GM21825 (cell line): ENCODE results near the gene TNS3.

Source experiments
- ATAC-seq: cut with Tn5 transposase; IDR thresholded peaks from one replicate; pipeline ENCODE4 v1.9.1; 2021; ENCODE audit warnings: mild to moderate bottlenecking, moderate library complexity; ENCODE audit not compliant: unreplicated experiment

The TNS3 gene

GRCh38 chr7:47508389-47509380, 73.2 kb downstream of the TNS3 start:
- no peak for ATAC-seq

GRCh38 chr7:47507522-47507921, 74.4 kb downstream of the TNS3 start:
- ATAC-seq, result no peak

GRCh38 chr7:47506382-47507339, 75.2 kb downstream of the TNS3 start:
- ATAC-seq, result no peak

- no peak for ATAC-seq
Measured at GRCh38 chr7:47505312-47506007, 76.5 kb downstream of the TNS3 start.

- no peak for ATAC-seq
Measured at GRCh38 chr7:47504551-47505311, 77.2 kb downstream of the TNS3 start.

- ATAC-seq, result no peak
Measured at GRCh38 chr7:47503281-47503680, 78.6 kb downstream of the TNS3 start.

GRCh38 chr7:47502240-47502877, 79.6 kb downstream of the TNS3 start:
- no peak for ATAC-seq

- no peak for ATAC-seq
Measured at GRCh38 chr7:47501406-47501805, 80.5 kb downstream of the TNS3 start.

GRCh38 chr7:47500103-47500563, 81.8 kb downstream of the TNS3 start:
- no peak for ATAC-seq

GRCh38 chr7:47498229-47499056, 83.5 kb downstream of the TNS3 start:
- no peak for ATAC-seq

- peak; percentile 90 for ATAC-seq
Measured at GRCh38 chr7:47497367-47498096, 84.4 kb downstream of the TNS3 start.

- no peak for ATAC-seq
Measured at GRCh38 chr7:47496666-47497065, 85.2 kb downstream of the TNS3 start.

- no peak for ATAC-seq
Measured at GRCh38 chr7:47496056-47496665, 85.8 kb downstream of the TNS3 start.

- ATAC-seq, result no peak
Measured at GRCh38 chr7:47493976-47494911, 87.7 kb downstream of the TNS3 start.

- no peak for ATAC-seq
Measured at GRCh38 chr7:47492716-47493325, 89.1 kb downstream of the TNS3 start.
